HG02981 (cell line): ENCODE data around the gene STAT5B.

ENCODE experiments used
- ATAC-seq: cut with Tn5 transposase; IDR thresholded peaks from one replicate; pipeline ENCODE4 v1.9.1; 2021; ENCODE audit warnings: mild to moderate bottlenecking, moderate library complexity; ENCODE audit not compliant: unreplicated experiment

STAT5B gene

DNA sequence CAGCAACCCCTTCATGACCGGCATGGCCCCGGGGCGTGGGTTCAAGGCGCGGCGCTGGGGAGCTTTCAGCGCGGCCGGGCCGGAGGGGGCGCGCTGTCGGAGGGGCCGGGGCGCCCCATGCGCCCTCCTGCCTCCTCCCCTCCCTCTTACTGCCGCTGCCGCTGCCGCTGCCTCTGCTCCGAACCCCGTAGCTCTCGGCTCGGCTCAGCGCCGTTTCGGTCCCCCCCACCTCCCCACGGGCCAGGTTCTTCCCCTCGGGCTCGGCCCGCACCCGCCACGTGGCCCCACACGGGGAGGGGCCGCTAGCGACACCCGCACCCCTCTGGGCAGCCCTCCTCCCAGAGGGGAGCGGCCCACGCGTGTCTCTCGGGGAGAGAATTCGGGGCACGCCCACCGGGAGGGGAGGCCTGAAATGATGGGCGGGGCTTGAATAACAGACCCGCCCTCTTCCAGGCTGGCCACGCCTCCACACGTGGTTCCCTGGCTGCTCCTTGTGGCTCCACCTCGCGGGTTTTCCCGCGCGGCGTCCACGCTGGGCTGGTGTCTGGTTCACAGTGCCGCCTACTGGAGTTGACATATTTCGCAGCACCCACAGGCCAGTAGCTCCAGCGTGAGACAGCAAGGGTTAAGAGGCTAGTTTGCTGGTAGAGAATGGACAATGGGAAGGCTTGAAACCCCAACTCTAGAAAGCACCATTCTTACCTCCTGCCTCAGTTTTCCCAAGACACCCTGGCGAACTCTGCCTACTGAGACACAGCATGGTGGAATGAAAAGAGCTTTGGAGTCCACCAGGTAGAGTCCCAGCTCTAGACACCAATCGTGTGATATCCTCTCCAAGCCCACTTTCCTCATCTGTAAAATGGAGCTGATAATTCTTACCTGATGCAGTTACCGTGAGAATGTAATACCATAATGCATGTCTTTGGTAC lies 95.0 kb downstream of the STAT5B start, which contains the start of gene KCNH4:
Gene KCNH4, minus strand, starts transcription at position 221 of the 929 bp plus-strand sequence. Its CDS starts 197 bp downstream, at position 24.
- ATAC-seq = no peak

DNA sequence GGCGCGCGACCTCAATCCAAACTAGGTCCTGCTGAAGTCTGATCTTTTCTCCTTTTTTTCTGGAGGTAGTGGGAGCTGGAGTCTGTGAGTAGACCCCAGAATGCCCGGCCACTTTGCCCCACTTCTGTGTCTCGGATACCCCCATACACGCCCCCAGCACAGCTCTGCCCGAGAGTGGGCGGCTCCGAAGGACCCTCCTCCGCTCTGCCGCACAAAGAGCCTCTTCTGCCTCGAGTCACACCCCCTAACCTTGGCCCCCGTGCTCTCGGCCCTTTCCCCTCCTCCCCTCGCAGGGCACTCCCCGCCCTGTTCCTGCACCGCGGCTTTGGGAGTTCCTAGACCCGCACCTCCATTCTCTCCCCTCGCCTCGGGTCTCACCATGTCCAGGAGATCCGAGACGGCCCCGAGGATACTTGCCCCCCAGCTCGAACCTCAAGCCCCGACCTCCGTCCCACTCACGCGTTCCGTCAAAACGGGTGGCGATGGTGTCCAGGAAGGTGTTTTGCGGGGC lies 95.7 kb downstream of the STAT5B start:
- no peak for ATAC-seq

DNA sequence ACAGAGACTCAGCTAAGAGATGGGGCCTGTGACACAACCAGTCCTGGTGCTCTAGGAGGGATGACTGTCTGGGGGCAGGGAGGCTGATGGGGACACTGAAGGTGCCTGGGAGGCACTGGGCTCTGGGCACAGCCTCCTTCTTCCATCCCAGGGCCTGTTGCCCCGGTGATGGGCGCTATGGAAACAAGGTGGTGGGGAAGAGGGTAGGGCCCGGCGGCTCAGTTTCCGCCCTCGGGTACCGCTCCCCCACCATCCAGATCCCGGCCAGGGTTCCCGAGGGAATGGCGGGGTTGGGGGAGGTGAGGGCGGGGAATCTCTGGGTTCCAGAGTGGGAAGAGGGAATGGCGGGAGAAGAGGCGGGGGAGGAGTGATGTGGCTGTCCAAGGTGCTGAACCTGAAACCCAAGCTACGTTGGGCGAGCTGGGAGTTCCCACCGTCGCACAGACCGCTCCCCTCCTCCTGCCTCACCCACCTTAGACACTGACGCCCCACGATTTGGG lies 96.2 kb downstream of the STAT5B start:
- no peak for ATAC-seq

DNA sequence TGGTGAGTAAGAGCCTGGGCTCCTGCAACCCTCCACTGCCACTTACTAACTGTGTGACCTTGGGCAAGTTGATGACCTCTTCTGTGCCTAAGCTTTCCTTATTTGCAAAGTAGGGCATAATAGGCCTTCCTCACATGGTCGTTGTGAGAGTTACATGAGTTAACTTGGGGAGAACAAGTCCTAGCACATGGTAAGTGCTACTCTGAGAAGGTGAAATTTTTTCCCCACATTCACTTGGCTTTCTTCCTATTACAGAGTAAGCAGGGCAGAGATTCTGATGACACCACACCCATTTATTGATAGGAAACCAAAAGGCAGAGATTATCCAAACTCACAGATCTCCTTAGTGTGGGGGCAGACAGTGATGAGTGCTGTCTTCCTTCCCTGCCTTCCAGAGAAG lies 96.9 kb downstream of the STAT5B start:
- ATAC-seq = no peak

DNA sequence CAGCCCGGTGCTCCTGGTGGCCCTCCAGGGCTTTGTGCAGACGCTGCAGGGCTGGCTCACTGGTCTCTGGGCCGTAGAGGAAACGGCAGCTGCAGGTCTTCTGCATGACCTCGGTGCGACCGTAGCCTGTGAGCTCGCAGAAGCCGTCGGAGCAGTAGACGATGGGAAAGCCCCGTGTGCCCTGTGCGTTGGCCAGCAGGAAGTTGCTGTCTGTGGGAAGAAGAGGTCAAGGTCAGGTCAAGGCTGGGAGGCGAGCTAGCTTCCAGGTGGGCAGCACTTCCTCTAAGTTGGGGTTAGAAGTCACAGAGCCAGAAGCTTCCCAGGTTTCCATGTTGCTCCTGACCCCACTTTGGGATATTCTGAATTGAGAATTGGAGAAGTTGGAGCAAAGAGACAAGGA lies 97.4 kb downstream of the STAT5B start:
- ATAC-seq = no peak

DNA sequence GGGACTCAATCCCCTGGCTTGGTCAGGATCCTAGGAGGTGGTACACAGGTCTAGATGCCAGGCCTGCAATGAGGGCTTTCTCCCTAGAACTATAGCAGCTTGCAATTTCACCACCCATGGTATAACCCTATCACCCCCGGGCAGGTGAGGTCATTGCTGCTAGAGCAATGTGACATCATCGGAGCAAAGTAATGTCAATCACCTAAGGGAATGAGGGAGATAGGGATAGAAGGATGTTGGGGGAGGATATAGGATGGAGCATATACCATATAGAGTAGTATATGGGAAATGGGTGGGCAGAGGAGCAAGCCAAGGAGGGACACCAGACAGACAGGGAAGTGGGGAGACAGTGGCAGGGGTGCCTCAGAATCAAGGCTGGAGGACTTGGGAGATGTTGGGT lies 98.5 kb downstream of the STAT5B start:
- ATAC-seq = no peak

DNA sequence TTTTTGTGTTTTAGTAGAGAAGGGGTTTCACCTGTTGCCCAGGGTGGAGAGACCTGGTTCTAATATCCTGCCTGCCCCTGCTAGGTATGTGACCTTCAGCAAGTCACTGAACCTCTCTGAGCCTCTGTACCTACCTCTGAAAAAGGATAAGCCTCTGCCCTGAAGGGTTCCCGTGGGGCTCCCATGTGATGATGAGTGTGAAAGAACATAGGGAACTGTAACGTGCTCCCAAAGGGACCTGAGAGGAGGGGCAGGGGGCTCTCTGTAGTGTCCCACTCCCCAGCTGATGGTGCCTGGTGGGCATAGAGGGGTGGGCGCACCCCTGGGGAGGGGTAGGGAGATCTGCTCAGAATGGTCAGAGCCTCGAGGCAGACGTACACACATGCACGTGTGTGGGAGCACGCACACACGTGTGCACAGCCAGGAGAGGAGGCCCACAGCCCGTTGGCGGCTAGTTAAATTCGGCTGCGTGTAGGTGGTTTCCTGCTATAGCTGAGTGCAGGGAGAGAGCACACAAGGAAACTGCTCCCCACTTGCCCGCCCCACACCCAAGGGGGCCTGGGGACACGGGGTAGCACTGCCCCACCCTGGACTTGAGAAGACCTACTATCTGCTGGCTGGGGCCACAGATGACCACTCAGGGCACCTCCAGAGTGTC lies 101.9 kb downstream of the STAT5B start:
- no peak for ATAC-seq

DNA sequence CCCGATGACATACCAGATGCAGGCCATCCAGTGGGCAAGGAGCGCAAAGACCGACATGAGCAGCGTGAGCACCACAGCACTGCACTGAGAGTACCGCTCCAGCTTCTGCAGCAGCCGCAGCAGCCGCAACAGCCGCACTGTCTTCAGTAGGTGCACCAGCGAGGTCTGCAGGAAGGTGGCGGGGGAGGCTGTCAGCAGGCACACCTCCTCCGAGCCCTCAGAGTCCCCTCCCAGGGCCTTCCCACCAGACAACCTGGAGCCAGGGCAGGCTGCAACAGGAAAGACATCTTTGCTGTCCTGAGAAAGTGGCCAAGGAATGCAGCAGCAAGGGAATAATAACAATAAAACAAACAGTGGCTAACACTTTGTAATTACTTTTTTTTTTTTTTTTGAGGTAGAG lies 104.4 kb downstream of the STAT5B start:
- no peak for ATAC-seq

DNA sequence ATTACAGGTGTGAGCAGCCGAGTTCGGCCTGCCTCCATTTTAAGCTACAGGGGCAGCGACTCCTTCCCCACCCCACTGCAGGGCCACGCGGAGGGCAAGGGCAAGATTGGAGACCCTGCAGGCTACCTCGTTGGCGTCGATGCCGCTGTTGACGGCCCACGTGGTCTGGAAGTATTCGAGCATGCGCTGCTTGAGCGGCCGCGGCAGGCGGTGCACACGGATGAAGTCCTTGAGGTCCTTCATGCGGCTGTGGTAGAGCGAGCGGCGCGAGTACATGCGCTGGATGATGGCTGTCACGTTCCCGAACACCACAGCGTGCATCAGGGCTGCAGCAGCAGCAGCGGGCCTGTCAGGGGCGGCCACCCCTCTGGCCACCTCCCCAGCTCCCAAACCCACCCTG lies 106.8 kb downstream of the STAT5B start:
- ATAC-seq = no peak

DNA sequence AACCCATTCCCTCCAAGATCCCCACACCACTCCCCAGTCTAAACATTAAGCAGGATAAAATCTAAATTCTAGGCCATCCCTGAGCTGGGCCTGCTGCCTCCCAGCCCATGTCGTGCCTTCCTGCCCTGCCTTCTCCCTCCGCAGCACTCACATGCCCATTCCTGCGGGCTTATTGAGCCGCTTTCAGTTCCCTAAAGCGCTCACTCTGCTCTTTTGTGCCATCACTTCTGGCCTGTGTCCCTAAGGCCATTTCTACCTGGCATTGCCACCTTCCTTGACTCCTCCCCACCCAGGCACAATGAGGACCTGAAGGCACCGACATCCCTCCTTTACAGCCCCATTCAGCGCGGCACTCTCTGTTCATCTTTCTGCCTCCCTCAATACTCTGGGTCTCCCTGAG lies 108.4 kb downstream of the STAT5B start:
- no peak for ATAC-seq

DNA sequence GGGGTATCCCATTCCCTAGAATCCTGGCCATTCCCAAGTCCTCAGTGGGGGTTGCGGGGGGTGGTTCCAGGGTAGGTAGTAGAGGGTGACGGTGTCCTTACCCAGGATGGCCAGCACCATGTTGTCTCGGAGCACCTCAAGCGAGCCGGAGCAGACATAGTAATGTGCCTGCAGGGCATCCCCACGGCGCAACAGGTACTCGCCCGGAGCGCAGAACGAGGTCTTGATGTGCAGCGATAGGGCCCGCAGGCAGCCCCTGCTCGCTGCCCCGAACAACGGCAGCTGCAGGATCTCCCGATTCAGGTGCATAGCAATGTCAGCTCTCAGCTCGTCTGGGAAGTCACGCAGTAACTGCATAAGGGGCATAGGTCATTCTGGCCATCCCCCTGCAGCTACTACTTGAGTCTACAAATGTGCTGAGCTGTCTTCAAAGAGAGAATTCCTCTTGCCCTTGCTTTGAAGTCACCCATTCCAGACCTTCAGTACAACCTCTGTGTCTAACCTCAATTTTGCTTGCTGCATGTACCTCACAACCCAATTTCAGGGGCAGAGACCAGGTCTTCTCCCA lies 109.9 kb downstream of the STAT5B start:
- no peak for ATAC-seq

DNA sequence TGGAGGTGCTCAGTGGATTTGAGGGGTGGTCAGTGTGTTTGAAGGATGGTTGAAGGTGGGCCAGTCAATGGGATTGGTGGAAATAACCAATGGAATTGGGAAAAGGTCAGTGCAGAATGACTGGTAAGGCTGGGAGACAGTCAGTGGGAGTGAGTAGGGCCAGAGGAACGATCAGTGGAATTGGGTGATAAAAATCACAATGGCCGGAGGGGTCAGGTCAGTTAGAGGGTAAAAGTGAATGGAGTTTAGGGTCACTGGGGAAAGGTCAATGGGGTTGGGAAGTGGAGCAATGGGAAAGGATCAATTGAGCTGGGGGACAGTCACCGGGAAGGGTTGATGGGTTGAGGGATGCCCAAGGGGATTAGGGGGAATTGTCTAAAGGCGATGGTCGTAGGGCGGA lies 110.4 kb downstream of the STAT5B start:
- ATAC-seq = no peak

DNA sequence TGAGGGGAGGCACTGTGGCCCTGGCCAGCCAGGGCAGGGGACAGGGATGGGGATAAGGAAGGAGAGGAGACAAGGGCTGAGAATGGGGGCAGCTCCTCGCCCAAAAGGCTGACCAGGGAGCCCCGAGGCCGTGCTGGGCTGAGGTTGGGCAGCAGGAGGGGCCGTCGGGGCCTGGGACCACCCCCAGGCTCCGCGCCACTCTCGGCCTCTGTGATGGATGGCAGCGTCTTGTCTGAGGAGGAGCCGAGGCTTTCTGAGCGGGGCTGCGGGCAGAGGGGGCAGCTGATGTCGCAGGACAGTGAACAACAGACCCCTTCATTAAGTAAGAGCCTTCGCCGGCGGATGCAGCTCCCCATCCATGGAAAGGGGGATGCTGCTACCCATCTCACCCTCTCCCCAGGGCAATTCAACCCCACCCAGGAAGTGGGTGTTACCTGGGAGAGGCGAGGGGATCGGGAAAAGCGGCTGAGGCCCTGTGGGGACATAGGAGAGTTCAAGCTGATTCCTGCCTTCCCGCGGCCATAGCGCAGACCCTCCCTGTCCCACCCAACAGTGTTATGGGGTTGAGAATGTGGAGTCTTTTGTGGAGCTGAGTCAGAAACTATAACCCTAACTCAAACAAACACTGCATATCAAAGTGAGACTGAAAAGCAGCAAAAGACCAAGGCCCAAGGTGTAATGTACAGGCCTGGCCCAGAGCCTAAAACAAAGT lies 112.3 kb downstream of the STAT5B start:
- ATAC-seq = no peak

DNA sequence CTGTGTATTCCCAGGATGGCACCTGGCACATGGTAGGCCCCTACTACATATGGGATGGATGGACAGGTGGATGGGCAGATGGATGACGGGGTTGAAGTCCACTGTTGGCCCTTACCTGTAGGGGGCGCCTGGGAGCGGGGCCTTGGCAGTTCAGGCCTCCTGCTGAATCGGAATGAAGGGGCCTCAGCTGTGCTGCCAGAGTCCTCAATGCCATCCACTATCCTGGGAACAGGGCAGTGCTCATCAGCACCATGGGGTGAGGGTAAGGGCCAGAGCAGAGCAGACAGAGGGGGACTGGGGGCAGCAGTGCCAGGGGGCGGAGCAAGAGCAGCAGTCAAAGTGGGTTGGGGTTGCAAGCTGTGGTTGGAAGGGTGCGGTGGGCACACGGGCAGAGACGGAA lies 113.1 kb downstream of the STAT5B start:
- ATAC-seq = no peak

DNA sequence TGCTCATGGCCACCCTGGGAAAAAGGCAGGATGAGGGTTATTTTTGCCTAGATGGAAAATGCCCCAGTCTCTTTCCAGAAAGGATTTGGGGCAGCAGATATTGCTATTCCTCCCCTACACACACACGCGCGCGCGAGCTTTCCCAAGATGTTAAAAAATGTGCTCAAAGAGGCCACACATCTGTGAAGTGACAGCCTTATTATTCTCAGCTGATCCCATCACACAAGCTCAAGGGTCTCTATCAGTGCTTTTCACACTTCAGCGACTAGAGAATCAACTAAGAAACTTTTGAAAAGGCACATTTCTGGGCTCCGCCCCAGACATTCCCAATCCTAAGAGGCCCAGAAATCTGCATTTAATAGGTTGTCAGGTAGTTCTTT lies 115.7 kb downstream of the STAT5B start:
- no peak for ATAC-seq

DNA sequence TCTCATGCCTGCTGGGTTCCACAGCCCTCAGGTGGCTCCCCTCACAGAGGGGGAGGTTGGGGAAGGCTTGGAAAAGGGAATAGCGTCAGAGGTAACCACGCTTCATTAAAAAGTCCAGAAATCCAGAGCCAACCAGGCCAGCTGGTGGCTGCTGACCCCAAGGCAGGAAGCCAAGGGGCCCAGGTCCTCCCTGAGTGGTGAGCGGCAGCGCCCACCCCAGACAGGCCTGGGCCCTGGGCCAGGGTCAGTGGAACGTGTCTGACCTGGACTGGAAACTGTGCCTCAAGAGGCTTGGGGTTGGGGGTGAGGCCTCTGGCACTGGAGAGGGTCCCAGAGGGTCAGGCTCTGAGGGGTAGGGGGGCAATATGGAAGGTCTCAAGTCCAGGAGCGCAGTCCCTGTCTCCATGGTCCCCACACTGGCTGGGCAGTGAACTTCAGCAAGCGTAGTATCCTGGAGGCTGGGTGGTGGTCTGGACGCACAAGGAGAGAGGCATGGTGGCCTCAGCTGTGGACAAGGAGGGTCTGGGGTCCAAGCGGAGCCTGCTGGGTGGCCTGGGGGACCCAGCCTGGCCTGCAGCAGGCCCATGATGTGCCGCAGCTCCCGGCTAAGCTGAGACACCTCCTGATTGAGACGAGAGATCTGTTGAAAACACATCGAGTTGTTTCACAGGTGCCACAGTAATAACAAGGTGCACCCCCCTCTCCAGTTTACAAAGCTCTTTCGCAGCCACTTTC lies 116.2 kb downstream of the STAT5B start:
- no peak for ATAC-seq

DNA sequence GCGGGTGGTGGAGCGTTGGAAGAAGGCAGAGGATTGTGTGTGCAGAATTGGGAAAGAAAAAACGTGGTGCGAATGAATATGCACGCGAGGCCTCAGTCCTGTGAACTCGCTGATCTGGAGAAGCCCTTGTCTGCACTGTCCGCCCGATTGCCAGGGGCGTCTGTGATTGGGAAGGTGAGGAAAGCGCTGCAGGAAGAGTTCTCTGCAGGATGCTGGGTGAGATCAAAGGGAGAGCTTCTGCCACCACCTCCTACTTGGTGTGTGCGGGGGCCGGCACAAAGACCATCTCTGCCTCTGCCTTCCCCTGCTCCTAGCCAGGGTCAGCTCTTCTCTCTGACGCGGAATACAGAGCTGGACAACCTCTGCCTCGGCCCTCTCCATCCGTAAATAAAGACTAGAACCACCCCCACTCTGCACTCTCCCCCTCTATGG lies 120.6 kb downstream of the STAT5B start:
- no peak for ATAC-seq

DNA sequence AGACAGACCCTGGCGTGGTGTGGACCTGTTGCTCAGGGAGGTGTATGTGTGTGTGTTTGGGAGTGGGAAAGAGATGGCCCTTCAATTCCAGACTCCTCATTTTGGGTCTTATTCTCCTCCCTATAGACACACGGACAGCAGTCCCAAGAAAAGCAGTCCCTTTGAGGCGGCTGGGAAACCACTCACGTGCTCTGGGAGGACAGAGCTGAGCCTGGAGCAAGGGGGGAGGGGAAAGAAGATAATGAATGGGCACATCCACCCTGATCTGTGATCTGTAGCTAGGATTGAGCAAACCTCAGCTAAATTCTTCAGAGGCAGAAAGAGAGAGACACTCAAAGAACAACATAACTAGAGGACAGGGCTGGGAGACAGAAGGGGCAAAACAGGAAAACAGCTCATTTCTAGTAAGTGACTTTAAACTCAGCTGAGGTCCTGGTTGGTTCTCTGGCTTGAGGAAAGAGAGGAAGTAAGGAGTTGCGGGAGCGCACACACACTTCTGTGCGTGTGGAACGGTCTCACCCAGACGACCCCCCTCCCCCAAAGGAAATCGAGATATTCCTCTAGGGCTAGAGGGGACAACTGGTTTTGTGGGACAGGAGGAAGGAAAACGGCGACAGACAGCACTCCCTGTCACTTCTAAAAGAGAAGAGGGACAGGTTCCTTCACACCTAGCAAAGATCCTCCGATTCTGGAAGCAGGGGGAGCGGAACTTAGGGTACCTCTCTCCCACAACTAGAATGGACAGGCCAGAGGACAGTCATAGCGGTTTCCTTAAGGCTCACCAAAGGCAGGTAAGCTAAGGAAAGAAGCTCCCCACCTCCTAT lies 122.1 kb downstream of the STAT5B start:
- no peak for ATAC-seq
